ENCODE measurements around the gene SMC5.
A peak's percentile ranks its signal among the peaks of the same experiment; 100 is the strongest.
"Not testable (repeated sequence)": the region's sequence is repeated elsewhere in the genome, so short reads cannot be mapped to it uniquely, and the experiment has no call there.

SMC5 gene

GRCh38 chr9:70258692-70259511 lies at the start of gene SMC5:
Gene SMC5 (plus strand): TSS chr9:70258978. CDS start chr9:70259079, 101 bp downstream.
- peak; percentile 91 for DNase-seq

- no peak for DNase-seq
Observed at GRCh38 chr9:70217029-70217428, 41.7 kb upstream of the SMC5 start.

GRCh38 chr9:70218767-70219166 lies 40.0 kb upstream of the SMC5 start:
- DNase-seq = no peak

- no peak for DNase-seq
Observed at GRCh38 chr9:70220216-70220615, 38.6 kb upstream of the SMC5 start.

- no peak for DNase-seq
Observed at GRCh38 chr9:70222354-70222753, 36.4 kb upstream of the SMC5 start.

- DNase-seq = no peak
Observed at GRCh38 chr9:70228118-70228517, 30.7 kb upstream of the SMC5 start.

GRCh38 chr9:70228611-70229010 lies 30.2 kb upstream of the SMC5 start:
- no peak for DNase-seq

GRCh38 chr9:70229026-70229425 lies 29.8 kb upstream of the SMC5 start:
- DNase-seq = no peak

GRCh38 chr9:70229579-70229978 lies 29.2 kb upstream of the SMC5 start:
- peak; percentile 3 for DNase-seq

GRCh38 chr9:70232476-70232875 lies 26.3 kb upstream of the SMC5 start:
- DNase-seq = no peak

GRCh38 chr9:70234208-70234607 lies 24.6 kb upstream of the SMC5 start:
- DNase-seq = not testable (repeated sequence)

GRCh38 chr9:70245952-70246351 lies 12.8 kb upstream of the SMC5 start:
- not testable (repeated sequence) for DNase-seq

GRCh38 chr9:70250221-70250620 lies 8.6 kb upstream of the SMC5 start:
- DNase-seq = no peak

GRCh38 chr9:70255486-70255885 lies 3.3 kb upstream of the SMC5 start:
- DNase-seq = peak; percentile 26

- DNase-seq = no peak
Observed at GRCh38 chr9:70256123-70256551, 2.6 kb upstream of the SMC5 start.

GRCh38 chr9:70257502-70257901 lies 1.3 kb upstream of the SMC5 start:
- DNase-seq = no peak

- DNase-seq = peak; percentile 34
Observed at GRCh38 chr9:70257991-70258691, 637 bp upstream of the SMC5 start.

GRCh38 chr9:70259512-70259802 lies 679 bp downstream of the SMC5 start:
- no peak for DNase-seq

- DNase-seq = no peak
Observed at GRCh38 chr9:70260007-70260443, 1.2 kb downstream of the SMC5 start.

- no peak for DNase-seq
Observed at GRCh38 chr9:70260606-70261005, 1.8 kb downstream of the SMC5 start.

- no peak for DNase-seq
Observed at GRCh38 chr9:70261131-70261870, 2.5 kb downstream of the SMC5 start.

- DNase-seq = no peak
Observed at GRCh38 chr9:70262366-70262765, 3.6 kb downstream of the SMC5 start.

- no peak for DNase-seq
Observed at GRCh38 chr9:70262948-70263347, 4.2 kb downstream of the SMC5 start.

- DNase-seq = no peak
Observed at GRCh38 chr9:70263421-70263820, 4.6 kb downstream of the SMC5 start.

All from inflammatory macrophage treated with lipopolysaccharide for 4 hours (primary cell).